Left ventricle myocardium inferior (tissue), 1 donor: Measurements from ENCODE around the gene SNX25. TPM values are rescaled to one million over a fixed set of nuclear protein-coding genes. Genes with fewer than 3 reads are reported as not detected.
A peak's percentile ranks its signal among the peaks of the same experiment; 100 is the strongest.

ENCODE experiments used
- DNase-seq: peaks from one replicate; pipeline ENCODE4 v3.0.0-alpha.2; 2020
- H3K27ac ChIP-seq: fragments of 200-600 bp; replicated peaks from 2 replicates; pipeline ENCODE4 v1.8.0; 2021
- H3K27me3 ChIP-seq: fragments of 200-600 bp; 2 replicates; pipeline ENCODE4 v1.8.0; 2021; ENCODE audit warnings: low read depth
- H3K36me3 ChIP-seq: fragments of 200-600 bp; 2 replicates; pipeline ENCODE4 v1.8.0; 2021
- H3K4me1 ChIP-seq: fragments of 200-600 bp; 2 replicates; pipeline ENCODE4 v1.8.0; 2021
- H3K4me3 ChIP-seq: fragments of 200-600 bp; 2 replicates; pipeline ENCODE4 v1.8.0; 2021; ENCODE audit warnings: mild to moderate bottlenecking, moderate library complexity
- H3K9me3 ChIP-seq: fragments of 200-600 bp; replicated peaks from 2 replicates; pipeline ENCODE4 v1.8.0; 2021
- intact Hi-C: fragments of 100-400 bp; cut with micrococcal nuclease; formaldehyde crosslinking; loops from one replicate; pipeline ENCODE4 v1.11.0; 2022
- total RNA-seq: library from RNA; stranded (reverse); fragmentation: NEBNext Ultra II Directional; extraction: Animal tissue kit (Norgen Biotek cat#: 25700); gene quantifications from one replicate; pipeline ENCODE4 v1.2.1, GENCODE V29; 2021
- TF ChIP-seq, protein P1 (sequence below): fragments of 200-600 bp; IDR thresholded peaks from 2 replicates; pipeline ENCODE4 v1.8.0; 2021; ENCODE audit warnings: antibody characterized with exemption, mild to moderate bottlenecking, borderline replicate concordance
- donor health status: DM: no; HTN: yes; CAD: no; lungs with severe emphysema.

SNX25 gene
- total RNA-seq, 1 donor from 2014 or later, result 10.8 TPM

DNA sequence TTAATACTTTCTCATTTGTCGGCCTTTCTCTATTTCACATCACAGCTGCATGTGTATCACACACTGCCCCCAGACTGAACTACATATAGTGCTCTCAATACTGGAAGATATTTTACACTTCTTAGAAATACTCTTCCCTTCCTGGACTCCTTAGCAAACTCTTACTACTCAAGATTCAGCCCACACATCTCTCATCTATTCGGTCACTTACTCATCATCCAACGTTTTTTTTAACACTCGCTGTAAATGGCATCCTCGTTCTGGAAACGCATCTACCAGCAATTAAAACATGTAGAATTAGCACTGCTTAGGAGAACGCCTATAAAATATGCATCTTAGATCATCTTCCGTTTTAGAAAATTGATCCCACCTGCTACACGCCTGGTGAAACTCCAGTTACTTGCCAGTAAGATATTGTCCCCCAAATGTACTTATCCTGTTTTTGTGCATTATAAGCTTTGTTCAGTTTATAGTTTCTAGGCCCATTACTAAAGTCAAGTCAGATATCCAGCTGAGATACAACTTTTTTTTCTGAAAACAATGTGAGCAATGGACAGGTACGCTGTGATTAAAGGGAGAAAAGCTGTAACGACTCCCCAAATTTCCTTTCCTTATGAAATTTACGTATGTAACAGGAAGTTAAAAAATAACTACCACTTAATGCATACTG lies 185.3 kb downstream of the SNX25 start:
- intact Hi-C loops, result no loop called here

DNA sequence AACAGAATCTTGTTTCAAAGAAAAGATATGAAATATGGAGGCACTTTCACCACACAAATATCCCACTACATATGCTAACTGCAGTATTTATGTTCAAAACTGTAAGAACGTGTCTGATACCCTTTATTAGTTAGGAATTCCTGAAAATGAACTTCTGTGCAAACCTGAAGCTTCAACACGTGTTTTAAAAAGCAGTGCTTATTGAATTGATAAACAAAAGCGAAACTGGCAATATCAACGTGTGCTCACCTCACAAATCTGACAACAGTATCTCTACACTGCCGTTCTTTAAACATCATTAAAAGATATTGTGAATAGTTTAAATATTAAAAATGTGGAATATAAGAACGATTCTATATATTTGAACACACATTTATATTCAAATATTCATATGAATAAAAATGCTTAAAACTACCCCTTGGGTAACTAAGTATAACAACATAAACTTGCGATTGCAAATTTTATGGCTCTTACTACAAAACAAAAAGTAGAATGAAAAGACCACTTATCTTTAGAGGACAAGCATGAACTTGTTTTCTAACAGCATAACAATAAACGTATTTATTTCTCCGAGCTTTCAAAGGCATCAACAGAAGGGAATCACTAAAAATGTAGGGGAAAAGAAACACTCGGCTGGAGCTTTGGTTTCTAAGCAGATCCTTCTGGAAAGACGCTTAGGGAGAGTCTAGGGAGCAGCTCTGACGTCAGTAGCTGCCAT lies 186.0 kb downstream of the SNX25 start, which contains the start of gene LRP2BP:
Gene LRP2BP (minus strand): TSS at position 687 of the 718 bp plus-strand sequence. CDS start 17,738 bp downstream, outside the sequence.
- TF ChIP-seq, protein P1, sequence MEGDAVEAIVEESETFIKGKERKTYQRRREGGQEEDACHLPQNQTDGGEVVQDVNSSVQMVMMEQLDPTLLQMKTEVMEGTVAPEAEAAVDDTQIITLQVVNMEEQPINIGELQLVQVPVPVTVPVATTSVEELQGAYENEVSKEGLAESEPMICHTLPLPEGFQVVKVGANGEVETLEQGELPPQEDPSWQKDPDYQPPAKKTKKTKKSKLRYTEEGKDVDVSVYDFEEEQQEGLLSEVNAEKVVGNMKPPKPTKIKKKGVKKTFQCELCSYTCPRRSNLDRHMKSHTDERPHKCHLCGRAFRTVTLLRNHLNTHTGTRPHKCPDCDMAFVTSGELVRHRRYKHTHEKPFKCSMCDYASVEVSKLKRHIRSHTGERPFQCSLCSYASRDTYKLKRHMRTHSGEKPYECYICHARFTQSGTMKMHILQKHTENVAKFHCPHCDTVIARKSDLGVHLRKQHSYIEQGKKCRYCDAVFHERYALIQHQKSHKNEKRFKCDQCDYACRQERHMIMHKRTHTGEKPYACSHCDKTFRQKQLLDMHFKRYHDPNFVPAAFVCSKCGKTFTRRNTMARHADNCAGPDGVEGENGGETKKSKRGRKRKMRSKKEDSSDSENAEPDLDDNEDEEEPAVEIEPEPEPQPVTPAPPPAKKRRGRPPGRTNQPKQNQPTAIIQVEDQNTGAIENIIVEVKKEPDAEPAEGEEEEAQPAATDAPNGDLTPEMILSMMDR, result no peak

More for the DNA sequence above, 185.3 kb downstream of the SNX25 start:
- H3K27ac ChIP-seq, result peak overlapping the region; percentile 100
- H3K4me1 ChIP-seq, result peaks cover 52% of the 10 kb centered on the region
- H3K9me3 ChIP-seq, result no peaks in the 10 kb centered on the region
- H3K36me3 ChIP-seq, result peaks cover 10% of the 10 kb centered on the region
- DNase-seq, result no peak
- H3K27me3 ChIP-seq, result no peaks in the 10 kb centered on the region
- TF ChIP-seq, protein P1, result no peak
- peak overlapping the region; percentile 81 for H3K4me3 ChIP-seq

DNA sequence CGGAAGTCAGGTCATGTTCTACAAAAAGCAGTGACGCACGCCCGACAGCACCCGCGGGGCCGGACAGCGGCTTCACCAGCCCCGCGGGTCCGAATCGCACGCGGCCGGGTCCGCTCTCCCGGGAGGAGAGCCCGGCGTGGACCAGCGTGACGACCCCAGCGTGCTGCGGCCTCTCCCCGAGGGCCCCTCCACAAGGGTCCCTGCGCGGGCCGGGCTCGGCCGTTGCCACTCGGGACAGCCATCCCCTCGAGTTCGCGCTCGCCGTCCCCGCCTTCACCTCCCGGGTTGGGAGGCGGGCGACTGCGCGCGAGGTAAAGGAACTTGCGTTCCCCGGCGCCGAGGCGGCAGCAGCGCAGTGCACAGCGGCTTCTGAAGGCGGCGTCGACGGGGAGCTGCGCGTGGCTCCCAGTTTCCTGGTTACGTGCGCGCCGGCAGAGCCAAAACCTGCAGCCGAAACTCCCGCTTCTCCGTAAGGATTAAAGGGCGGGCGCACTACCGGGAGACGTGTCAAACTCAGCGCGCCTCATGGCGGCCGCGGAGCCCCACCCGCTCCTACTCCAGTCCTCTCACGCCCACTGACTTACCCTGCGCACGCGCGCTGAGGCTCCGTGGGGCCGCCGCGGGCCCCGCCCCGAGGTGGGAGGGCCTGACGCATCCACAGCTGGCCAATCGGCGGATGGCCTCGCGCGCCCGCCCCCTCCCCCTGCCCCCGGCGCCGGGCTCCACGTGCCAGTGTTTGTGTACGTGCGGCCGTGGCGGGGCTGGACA lies 186.7 kb downstream of the SNX25 start:
- peak overlapping the region; percentile 81 for H3K4me3 ChIP-seq
- peak overlapping the region; percentile 100 for H3K27ac ChIP-seq
- no peaks in the 10 kb centered on the region for H3K27me3 ChIP-seq
- intact Hi-C loops, result no loop called here
- peaks cover 25% of the 10 kb centered on the region for H3K36me3 ChIP-seq
- H3K9me3 ChIP-seq, result no peaks in the 10 kb centered on the region
- peak; percentile 97 for DNase-seq
- TF ChIP-seq, protein P1, result no peak
- peaks cover 58% of the 10 kb centered on the region for H3K4me1 ChIP-seq

More for the DNA sequence above, 186.0 kb downstream of the SNX25 start, which contains the start of gene LRP2BP:
- H3K27me3 ChIP-seq, result no peaks in the 10 kb centered on the region
- H3K36me3 ChIP-seq, result peaks cover 17% of the 10 kb centered on the region
- H3K9me3 ChIP-seq, result no peaks in the 10 kb centered on the region
- peak within 1 kb of the TSS; percentile 81 for H3K4me3 ChIP-seq
- peak within 1 kb of the TSS; percentile 100 for H3K27ac ChIP-seq
- intact Hi-C loops, result no loop called here
- H3K4me1 ChIP-seq, result peaks cover 58% of the 10 kb centered on the region
- DNase-seq, result no peak

DNA sequence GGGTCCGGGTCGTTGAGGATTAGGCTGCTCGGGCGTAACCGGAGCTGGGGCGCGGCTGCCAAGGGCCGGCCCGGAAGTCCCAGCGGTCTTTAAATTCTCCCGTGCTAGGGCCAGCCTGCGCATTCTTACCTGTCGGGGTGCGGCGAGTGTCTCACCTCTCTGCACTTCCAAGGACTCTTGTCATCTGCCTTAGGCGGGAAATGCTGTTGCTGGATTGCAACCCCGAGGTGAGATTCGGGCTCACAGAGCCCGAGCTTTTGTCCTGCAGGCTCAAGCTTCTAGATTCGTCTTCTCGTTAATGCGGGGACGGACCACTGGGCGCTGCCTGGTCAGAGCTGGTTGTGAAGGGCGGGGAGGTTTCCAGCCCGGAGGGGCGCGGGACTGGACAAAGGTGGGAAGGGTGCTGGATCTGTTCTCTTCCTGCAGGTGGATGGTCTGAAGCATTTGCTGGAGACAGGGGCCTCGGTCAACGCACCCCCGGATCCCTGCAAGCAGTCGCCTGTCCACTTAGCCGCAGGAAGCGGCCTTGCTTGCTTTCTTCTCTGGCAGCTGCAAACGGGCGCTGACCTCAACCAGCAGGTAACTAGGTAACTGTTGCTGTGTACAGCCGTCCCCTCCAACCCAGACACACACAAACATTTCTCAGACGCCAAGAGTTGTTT lies 187.5 kb downstream of the SNX25 start, which contains the start of gene ANKRD37:
Gene ANKRD37 (plus strand): TSS at position 118 of the 662 bp plus-strand sequence. CDS start 83 bp downstream, at position 201.
- Histone ChIP-seq H3K27me3 (no peaks in the 10 kb centered on the region), H3K4me3 (peak within 1 kb of the TSS; percentile 81), H3K9me3 (no peaks in the 10 kb centered on the region), H3K36me3 (peaks cover 32% of the 10 kb centered on the region), H3K4me1 (peaks cover 58% of the 10 kb centered on the region), H3K27ac (peak within 1 kb of the TSS; percentile 100)
- intact Hi-C loops, result no loop called here
- peak; percentile 42 for DNase-seq
- TF ChIP-seq, protein P1, result no peak

DNA sequence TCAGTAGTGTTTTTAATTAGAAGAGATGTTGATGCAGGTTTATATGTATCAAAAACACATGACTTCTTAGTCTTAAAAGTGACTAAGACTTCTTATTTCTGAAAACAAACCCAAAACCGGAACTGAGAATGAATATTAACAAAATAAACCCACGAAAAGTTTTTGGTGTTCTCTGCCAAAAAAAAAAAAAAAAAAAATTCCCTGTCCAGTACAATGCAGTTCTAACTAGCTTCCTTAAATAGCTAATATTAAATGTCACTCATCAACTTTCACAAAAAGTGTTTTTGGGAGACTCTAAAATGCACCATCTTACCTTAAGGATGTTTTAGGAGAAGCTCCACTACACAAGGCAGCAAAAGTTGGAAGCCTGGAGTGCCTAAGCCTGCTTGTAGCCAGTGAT lies 189.2 kb downstream of the SNX25 start:
- H3K27ac ChIP-seq, result peak overlapping the region; percentile 100
- peaks cover 58% of the 10 kb centered on the region for H3K4me1 ChIP-seq
- no peaks in the 10 kb centered on the region for H3K27me3 ChIP-seq
- H3K4me3 ChIP-seq, result peak overlapping the region; percentile 1
- TF ChIP-seq, protein P1, result no peak
- intact Hi-C loops, result no loop called here
- no peaks in the 10 kb centered on the region for H3K9me3 ChIP-seq
- DNase-seq, result no peak
- H3K36me3 ChIP-seq, result peaks cover 50% of the 10 kb centered on the region
